ENCODE data around the gene TLCD2. TPM values are rescaled to one million over a fixed set of nuclear protein-coding genes. Genes with fewer than 3 reads are reported as not detected.
A peak's percentile ranks its signal among the peaks of the same experiment; 100 is the strongest.

TLCD2 gene
- total and polyA plus RNA-seq, 2 of the 13 experiments (the other 11 are each of a cell fraction or from before 2014, with no cell fraction given), result 0.90 to 1.1 TPM

- TF ChIP-seq EZH2 (conservative IDR thresholded peaks at IDR 0.05; ENCODE audit: low read depth, low read length) (no peak), EP300 (IDR thresholded peaks at IDR 0.05; ENCODE audit: low read depth in 2 of 2, low read length in 2 of 2) (peak; percentile 92 to 99), EP300 (CRISPR knock-in tag; IDR thresholded peaks at IDR 0.05; ENCODE audit: borderline replicate concordance) (peak; percentile 96), ZNF615 (CRISPR knock-in tag; IDR thresholded peaks at IDR 0.05; ENCODE audit: borderline replicate concordance) (no peak; the same call in 1 of the 2 replicates), ZNF281 (CRISPR knock-in tag; IDR thresholded peaks at IDR 0.05; ENCODE audit: borderline replicate concordance) (peak; percentile 97), NCOA5 (CRISPR knock-in tag; IDR thresholded peaks at IDR 0.05) (no peak; the same call in 1 of the 2 replicates), ZKSCAN1 (IDR thresholded peaks at IDR 0.05; ENCODE audit: low read length) (no peak), LRRFIP1 (CRISPR knock-in tag; conservative IDR thresholded peaks at IDR 0.05) (no peak), ZNF280B (CRISPR knock-in tag; IDR thresholded peaks at IDR 0.05; ENCODE audit: borderline replicate concordance) (no peak; the same call in 1 of the 2 replicates), DR1 (CRISPR knock-in tag; IDR thresholded peaks at IDR 0.05) (peak; percentile 18; the same call in 1 of the 2 replicates)
- TF ChIP-seq, protein P1, sequence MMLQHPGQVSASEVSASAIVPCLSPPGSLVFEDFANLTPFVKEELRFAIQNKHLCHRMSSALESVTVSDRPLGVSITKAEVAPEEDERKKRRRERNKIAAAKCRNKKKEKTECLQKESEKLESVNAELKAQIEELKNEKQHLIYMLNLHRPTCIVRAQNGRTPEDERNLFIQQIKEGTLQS (CRISPR knock-in tag; IDR thresholded peaks at IDR 0.05), result peak; percentile 65; the same call in 1 of the 2 replicates
- TF ChIP-seq, protein P2, sequence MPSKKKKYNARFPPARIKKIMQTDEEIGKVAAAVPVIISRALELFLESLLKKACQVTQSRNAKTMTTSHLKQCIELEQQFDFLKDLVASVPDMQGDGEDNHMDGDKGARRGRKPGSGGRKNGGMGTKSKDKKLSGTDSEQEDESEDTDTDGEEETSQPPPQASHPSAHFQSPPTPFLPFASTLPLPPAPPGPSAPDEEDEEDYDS (CRISPR knock-in tag; IDR thresholded peaks at IDR 0.05), result peak; percentile 55; the same call in 1 of the 2 replicates
- TF ChIP-seq, protein P3, sequence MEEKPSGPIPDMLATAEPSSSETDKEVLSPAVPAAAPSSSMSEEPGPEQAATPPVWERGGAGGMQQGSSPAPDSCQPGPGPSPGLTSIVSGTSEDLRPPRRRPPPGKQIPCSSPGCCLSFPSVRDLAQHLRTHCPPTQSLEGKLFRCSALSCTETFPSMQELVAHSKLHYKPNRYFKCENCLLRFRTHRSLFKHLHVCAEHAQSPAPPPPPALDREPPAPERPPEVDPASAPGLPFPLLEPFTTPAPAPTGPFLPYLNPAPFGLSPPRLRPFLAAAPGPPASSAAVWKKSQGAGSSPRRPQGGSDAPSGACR (CRISPR knock-in tag; IDR thresholded peaks at IDR 0.05), result peak; percentile 69
- TF ChIP-seq, protein P4, sequence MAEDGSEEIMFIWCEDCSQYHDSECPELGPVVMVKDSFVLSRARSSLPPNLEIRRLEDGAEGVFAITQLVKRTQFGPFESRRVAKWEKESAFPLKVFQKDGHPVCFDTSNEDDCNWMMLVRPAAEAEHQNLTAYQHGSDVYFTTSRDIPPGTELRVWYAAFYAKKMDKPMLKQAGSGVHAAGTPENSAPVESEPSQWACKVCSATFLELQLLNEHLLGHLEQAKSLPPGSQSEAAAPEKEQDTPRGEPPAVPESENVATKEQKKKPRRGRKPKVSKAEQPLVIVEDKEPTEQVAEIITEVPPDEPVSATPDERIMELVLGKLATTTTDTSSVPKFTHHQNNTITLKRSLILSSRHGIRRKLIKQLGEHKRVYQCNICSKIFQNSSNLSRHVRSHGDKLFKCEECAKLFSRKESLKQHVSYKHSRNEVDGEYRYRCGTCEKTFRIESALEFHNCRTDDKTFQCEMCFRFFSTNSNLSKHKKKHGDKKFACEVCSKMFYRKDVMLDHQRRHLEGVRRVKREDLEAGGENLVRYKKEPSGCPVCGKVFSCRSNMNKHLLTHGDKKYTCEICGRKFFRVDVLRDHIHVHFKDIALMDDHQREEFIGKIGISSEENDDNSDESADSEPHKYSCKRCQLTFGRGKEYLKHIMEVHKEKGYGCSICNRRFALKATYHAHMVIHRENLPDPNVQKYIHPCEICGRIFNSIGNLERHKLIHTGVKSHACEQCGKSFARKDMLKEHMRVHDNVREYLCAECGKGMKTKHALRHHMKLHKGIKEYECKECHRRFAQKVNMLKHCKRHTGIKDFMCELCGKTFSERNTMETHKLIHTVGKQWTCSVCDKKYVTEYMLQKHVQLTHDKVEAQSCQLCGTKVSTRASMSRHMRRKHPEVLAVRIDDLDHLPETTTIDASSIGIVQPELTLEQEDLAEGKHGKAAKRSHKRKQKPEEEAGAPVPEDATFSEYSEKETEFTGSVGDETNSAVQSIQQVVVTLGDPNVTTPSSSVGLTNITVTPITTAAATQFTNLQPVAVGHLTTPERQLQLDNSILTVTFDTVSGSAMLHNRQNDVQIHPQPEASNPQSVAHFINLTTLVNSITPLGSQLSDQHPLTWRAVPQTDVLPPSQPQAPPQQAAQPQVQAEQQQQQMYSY (CRISPR knock-in tag; IDR thresholded peaks at IDR 0.05), result no peak
These were observed 26.4 kb upstream of the TLCD2 start (continued) for GRCh38 chr17:1736348-1737281.

All from HepG2 (cell line).